Femur (tissue), 1 donor: ENCODE results near the gene ZNF431.
"Not testable (repeated sequence)": the region's sequence is repeated elsewhere in the genome, so short reads cannot be mapped to it uniquely, and the experiment has no call there.

Source experiments
- DNase-seq: peaks from one replicate; pipeline ENCODE4 v3.0.0-alpha.2; 2017

ZNF431 gene

DNA sequence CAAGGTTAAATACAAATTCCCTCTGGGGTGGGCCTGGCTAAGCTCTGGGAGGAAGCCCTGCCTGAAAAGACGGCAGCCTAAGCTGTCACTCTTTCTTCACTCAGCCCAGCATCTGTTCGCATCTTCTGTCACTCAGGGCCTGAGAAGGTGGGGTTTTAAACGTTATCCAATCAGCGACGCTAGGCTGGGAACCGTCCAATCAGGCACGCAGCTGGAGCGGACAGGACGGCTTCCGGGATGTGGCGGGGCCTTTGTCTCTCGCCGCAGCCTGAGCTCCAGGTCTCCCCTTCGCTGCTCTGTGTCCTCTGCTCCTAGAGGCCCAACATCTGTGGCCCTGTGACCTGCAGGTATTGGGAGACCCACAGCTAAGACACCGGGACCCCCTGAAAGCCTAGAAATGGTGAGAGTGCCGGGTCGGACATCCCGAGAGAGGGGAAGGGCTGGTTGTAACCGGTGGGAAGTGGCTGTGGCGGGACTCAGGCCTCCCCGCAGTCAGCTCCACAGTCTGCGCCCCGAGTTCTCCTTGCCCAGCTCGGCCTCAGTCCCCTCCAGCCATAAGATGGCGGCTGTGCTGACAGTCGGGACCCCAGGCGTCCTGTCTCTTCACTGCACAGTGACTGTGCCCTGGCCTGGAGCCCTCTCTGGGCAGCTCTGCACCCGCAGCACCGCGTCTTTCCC, at the start of gene ZNF431:
ZNF431 (plus strand) TSS at position 254 of the 678 bp plus-strand sequence; CDS start at position 398, 144 bp downstream.
- DNase-seq: peak; percentile 97

DNA sequence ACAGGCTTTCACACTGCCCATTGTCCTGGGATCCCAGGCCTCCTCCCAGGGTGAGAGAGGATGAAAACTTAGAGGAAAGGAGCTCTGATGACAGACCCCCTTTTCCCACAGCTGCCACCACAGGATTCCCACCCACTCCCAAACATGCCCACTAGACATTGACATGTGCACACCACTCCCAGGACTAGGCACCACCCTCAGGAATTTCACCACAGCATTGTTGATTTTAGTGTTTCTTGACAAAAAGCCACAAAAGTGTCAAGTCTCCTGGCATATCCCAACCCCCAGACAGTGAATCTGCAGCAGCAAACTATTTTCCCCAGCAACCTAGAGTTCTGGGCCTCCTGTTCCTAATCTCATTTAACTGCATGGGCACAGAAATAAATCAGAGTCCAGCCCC, 49.7 kb upstream of the ZNF431 start:
- DNase-seq: peak; percentile 23

DNA sequence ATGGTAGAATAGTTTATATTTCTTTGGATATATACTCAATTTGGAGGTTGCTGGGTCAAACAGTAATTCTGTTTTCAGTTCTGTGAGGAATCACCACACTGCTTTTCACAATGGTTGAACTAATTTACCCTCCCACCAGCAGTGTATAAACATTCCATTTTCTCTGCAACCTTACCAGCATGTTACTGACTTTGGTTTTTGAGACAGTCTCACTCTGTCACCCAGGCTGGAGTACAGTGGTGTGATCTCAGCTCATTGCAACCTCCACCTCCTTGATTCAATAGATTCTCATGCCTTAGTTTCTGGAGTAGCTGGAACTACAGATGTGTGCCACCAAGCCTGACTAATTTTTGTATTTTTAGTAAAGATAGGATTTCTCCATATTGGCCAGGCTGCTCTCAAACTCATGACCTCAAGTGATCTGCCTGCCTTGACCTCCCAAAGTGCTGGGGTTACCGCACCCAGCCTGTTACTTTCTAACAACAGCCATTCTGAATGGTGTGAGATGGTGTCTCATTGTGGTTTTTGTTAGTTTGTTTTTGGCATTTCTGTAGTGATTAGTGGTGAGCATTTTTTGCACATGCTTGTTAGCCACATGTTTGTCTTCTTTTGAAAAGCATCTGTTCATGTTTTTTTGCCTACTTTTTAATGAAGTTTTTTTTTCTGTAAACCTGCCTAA, 47.4 kb upstream of the ZNF431 start:
- no peak for DNase-seq

DNA sequence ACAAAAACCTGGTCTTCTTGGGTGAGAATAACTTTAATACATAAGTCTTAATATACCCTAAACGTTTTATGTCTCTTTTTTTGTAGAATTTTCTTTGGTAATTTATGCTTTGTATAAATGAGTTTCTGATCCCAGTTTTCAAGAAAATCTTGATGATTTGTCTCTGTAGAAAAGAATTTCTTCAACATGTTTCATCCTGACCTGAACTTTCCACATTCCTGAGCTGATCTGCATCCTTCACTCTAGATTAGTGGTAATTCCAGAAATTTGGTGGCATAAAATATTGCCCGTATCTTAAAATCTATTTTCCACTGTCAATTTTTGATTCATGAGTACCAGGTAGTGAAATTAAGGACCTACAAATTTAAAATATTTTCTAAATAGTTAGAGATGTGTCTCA, 43.5 kb upstream of the ZNF431 start:
- no peak for DNase-seq

DNA sequence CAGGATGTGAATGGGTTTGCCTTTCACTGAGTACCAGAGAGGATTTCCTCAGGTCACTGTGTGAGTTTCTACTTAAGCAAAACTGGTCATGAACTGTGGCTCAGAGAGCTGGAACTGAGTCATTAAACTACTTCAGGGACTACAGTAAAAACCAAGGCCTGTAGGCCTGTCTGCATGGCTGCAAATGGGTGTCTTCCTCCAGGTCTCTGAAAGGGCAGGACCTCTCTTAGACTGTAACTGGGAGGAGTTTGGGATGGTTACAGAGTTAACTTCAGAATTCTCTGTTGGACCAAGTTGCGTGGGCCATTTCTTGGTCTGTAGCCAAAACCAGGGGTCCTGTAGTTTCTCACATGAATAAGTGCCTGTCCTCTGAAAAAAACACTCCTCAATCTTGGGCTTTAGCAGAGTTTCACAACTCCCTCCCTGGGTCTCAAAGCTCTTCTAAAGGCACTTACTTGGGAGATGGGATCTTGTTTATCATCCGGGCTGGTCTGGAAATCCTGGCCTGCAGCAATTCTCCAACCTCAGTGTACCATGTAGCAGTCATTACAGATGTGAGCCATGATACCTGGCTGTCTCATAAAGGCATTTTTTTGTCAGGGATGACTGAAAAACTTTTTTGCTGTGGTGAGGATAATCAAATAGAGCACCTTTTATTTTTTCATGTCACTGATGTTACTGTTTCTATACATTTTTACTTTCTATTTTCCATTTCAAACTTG, 40.2 kb upstream of the ZNF431 start:
- no peak for DNase-seq

DNA sequence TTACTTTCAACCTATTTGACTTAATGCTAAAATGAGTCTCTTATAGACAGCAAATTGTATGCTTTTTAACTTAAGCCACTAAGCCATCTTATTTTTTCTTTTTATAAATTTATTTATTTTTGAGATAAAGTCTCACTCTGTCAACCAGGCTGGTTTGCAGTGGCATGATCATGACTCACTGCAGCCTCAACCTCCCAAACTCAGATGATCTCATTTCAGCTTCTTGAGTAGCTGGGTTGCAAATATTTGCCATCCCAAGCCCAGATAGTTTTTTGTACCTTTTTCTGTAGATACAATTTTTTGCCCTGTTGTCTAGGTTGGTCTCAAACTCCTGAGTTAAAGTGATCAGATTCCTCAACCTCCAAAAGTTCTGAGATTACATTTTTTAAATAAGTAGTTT, 32.7 kb upstream of the ZNF431 start:
- DNase-seq: no peak

DNA sequence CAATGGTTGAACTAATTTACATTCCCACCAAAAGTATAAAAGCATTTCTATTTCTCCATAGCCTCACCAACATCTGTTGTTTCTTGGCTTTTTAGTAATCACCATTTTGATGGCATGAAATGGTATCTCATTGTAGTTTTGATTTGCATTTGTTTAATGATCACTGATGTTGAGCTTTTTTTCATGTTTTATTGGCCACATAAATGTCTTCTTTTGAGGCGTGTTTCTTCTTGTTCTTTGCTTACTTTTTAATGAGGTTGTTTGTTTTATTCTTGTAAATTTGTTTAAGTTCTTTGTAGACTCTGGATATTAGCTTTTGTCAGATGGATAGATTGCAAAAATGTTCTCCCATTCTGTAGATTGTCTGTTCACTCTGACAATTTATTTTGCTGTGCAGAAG, 31.7 kb upstream of the ZNF431 start:
- DNase-seq: no peak

DNA sequence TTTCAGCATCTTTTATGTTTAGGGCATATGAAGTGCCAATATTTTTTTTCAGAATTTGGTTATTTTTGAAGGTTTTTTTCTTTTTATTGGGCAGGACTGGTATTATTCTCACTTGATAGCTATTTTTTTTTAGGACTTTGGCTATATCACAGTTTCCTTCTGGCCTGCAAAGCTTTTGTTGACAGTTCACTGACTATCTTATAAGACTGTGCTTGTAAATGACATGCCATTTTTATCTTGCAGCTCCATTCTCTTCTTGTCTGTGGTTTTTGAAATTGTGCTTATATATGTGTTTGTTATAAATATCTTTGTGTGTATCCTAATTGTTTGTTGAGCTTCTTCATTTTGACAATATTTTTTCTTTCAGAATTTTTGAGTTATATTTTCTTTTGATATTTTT, 26.4 kb upstream of the ZNF431 start:
- DNase-seq: no peak

DNA sequence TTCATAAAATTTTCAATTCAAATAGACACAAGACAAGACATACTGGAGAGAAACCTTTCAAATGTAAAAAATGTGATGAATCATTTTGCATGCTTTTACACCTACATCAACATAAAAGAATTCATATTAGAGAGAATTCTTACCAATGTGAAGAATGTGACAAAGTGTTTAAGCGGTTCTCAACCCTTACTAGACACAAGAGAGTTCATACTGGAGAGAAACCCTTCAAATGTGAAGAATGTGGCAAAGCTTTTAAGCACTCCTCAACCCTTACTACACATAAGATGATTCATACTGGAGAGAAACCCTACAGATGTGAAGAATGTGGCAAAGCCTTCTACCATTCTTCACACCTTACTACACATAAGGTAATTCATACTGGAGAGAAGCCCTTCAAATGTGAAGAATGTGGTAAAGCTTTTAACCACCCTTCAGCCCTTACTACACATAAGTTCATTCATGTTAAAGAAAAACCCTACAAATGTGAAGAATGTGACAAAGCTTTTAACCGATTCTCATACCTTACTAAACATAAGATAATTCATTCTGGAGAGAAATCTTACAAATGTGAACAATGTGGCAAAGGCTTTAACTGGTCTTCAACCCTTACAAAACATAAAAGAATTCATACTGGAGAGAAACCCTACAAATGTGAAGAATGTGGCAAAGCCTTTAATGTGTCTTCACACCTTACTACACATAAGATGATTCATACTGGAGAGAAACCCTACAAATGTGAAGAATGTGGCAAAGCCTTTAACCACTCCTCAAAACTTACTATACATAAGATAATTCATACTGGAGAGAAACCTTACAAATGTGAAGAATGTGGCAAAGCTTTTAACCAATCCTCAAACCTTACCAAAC, 24.6 kb upstream of the ZNF431 start:
- no peak for DNase-seq

DNA sequence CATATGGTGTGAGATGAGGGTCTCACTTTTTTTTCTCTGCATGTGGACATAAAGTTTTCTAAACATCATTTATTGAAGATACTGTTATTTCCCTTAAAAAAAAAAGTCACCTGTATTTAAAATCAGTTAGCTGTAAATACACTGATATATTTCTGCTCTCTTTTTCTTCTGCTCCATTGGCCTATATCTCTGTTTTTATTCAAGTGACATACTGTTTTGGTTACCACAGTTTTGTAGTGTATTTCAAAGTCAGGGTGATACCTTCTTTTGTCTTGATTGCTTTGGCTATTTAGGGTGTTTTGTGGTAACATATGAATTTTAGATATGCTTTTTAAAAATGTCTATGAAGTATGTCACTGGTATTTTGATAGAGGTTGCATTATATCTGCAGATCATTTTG, 15.8 kb upstream of the ZNF431 start:
- no peak for DNase-seq

DNA sequence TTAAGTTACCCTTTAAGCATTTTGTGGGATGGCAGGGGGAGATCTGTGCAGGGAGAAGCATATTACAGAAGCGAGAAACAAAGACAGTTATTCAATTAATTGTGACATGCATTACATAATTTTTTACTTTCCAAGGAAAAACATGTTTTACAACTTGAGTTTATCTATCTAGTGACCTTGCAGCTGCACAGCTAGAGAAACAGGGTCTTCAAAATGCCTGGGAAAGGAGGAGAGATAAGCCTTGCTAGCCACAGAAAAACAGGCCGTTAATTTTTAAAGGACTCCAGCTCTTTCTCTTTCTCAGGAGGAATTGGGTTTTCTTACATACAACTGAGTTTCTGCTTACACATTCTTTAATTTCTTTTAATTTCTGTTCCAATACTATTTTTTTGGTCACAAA, 14.8 kb upstream of the ZNF431 start:
- DNase-seq: no peak

DNA sequence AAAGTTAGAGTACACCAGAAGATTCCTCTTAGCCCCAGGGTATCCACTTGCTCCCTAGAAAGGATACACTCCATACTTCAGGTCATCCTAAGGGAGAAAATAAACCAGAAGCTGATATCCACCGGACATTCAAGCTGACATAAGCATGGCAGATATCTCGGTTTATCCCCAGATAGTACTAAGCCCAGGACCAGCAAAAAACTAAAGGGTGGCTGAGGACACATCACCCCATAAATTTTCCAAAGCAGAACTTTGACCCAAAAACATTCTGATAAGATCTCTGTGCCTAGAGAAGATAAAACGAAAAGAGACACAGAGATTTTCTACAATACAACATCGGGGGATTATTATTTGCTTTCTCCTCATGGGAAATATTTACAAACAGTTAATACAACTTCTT, 13.9 kb upstream of the ZNF431 start:
- no peak for DNase-seq

DNA sequence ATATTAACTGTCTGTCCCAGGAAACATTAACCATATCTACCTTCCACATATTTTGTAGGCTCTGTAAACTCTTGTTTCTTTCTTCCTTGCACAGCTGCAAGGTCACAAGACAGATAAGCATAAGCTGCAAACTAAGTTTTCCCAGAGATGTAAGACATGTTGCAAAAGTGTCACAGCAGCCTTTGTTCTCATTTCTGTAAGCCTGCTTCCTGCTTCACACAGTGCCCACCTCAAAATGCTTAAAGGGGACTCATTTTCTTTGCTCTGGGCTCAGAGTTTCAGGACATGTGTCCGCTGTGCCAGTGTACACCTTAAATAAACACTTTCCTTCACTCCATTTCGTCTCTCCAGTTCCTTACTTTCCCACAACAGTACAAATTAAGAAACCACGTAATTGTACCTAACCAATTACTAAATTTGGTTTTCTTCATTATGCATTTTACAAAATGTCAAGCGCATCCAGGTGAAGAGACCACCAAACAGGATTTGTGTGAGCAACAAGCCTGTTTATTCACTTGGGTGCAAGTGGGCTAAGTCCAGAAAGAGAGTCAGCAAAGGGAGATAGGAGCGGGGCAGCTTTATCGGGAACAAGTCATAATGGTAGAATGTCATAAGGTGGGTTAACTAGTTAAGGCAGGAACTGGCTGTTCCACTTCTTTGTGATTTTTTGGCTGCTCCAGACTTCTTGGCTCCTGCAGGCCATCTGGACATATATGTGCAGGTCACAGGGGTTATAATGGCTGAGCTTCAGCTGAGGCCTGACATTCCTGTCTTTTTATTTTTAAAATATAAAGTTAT, 12.7 kb upstream of the ZNF431 start:
- no peak for DNase-seq

DNA sequence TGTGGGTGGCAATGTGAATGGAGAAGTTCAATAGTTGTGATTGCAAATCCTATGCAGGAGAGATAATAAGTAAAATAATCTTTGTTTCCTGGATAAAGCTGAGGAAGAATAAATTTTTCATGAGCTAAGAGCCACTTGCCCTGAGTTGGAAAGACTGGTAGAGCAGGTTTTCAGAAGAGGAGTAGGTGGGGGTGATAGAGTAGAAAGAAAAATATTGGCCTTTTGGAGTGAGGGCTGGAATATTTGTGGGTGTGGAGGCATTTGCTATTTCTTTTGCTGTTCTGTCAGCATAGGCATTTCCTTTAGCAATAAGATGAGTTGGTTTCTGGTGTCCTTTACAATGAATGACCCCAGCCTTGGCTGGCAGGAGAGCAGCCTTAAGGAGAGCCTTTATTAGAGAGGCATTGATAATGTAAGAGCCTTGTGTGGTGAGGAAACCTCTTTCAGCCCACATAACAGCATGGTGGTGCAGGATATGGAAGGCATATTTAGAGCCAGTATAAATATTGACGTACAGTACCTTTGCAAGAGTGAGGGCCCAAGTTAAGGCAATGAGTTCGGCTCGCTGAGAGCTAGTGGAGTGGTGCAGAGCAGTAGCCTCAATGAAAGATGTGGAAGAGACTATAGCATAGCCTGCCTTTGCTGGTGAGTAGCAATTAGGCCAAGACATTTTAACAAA, 11.6 kb upstream of the ZNF431 start:
- no peak for DNase-seq

DNA sequence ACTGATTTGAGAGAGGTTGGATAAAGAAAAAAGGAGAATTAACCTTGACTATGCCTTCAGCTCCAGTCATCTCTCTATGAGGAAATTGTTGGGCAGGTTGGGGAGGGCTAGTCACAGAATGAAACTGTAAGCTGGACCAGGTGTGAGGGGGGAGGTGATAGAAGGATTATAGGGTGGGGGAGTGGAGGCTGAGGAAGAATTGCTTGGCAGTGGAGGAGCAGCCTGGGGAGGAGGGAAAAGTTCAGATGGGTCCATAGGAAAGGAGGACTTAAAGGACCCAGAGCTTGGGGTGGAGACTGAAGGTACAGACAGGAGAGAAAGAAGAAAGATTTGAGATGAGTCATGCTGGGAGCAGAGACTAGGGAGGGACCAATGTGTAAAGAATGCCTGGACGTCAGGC, 8.2 kb upstream of the ZNF431 start:
- no peak for DNase-seq

DNA sequence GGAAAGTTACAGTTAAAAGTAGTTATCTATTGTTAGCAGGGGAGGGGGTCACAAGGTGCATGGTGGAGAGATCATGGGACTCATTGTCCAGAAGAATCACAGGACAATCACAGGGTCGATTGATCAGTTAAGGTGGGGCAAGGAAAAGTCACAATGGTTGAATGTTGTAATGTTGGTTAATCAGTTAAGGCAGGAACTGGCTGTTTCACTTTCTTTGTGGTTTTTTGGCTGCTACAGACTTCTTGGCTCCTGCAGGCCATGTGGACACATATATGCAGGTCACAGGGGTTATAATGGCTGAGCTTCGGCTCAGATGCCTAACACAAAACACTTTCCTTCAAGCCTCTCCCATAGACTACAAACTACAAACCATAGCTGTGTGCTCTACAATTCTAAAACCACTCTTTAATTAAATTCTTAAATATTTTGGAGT, 6.9 kb upstream of the ZNF431 start:
- DNase-seq: no peak

DNA sequence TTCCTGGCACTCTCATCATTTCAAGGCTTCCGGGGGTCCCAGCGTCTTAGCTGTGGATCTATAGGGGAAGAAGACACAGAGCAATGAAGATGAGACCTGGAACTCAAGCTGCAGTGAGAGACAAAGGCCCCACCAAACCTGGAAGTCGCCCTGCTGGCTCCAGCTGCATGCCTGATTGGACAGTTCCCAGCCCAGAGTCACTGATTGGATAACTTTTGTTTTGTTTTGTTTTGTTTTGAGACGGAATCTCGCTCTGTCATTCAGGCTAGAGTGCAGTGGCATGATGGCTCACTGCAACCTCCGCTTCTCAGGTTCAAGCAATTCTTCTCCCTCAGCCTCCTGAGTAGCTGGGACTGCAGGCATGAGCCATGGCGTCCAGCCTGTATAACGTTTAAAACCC, 6.4 kb upstream of the ZNF431 start:
- no peak for DNase-seq

DNA sequence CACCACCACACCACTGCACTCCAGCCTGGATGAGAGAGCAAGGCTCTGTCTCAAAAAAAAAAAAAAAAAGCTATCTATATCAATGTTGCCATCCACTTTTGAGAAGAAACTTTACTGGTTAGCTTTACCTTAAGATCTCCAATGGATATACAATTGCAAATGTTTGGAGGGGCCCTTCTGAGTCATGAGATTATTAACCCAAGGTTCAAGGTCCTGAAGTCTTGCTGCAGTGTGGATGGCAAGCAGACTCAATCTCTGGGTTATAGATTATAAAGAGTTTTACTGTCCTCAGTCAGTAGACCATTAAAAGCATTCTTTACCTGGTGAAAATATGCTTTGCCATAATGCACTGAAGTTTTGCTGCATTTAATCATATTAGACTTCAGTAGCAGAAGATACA, 3.7 kb upstream of the ZNF431 start:
- DNase-seq: no peak

DNA sequence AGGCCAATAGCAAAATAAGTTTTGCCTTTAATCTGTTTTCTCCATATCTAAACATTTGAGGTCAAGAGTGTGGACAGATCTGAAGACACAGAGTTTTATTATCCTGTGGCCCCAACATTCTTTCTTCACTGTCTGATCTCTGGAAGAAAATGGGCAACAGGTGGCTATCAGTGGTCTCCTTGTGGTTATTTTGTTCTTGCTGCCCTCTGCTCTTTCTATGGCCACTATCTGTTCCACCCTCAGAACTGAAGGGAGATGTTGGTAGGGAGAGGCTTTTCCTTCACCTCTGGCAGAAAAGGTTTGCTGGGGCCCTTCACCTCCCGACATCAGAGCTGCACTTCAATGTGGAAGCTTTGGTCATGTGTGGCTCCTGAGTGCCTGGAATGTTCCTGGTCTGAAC, 834 bp upstream of the ZNF431 start:
- not testable (repeated sequence) for DNase-seq

DNA sequence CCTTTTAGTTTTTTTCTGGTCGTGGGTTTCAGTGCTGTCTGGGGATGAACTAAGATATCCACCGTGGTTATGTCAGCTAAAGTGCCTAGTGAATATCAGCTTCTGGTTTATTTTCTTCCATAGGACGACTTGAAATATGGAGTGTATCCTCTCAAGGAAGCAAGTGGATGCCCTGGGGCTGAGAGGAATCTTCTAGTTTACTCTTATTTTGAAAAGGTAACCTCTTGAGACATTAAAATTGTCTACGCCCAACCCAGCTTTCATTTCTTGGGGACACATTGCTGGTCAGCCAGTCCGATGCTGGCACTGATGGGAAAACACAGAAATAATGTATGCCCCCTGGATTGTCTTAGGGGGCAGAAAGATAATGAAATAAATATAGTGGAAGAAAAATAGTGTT, 1.6 kb downstream of the ZNF431 start:
- no peak for DNase-seq

DNA sequence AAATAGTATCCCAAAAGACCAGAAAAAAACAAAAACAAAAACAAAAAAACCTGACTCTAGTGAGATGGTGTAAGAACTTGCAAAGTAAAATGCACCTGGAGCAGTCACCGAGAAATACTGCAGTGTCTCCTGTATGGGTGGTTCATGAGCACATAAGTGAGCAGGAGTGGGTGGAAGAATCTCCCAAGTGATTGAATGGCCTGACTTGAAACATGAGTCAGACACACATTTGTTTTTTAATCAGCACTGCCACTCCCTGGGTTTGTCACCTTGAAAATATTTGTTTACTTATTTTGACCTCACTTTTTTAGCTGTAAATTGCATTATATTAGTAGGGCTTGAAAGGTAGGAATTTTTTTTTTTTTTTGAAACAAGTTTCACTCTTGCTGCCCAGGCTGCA, 2.0 kb downstream of the ZNF431 start:
- no peak for DNase-seq

DNA sequence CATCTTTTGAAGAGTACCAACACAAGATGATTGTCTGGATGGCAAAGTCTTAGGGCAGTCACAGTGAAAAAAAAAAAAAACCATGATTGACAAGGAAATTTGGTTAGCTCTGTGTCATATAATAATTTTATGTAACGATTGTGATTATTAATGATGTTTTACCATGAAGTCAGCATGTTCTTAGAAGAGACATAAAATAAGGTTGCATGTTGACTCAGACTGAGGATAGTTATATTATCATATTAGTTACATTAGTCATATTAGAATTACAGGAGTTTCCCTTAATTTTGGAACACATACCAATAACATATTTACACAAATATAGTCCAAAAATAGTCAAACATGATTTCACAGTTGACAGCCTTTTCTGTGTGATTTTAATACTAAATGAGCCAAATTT, 5.7 kb downstream of the ZNF431 start:
- DNase-seq: no peak
